ENCODE data around the gene IGSF23.
A peak's percentile ranks its signal among the peaks of the same experiment; 100 is the strongest.

The IGSF23 gene

DNA sequence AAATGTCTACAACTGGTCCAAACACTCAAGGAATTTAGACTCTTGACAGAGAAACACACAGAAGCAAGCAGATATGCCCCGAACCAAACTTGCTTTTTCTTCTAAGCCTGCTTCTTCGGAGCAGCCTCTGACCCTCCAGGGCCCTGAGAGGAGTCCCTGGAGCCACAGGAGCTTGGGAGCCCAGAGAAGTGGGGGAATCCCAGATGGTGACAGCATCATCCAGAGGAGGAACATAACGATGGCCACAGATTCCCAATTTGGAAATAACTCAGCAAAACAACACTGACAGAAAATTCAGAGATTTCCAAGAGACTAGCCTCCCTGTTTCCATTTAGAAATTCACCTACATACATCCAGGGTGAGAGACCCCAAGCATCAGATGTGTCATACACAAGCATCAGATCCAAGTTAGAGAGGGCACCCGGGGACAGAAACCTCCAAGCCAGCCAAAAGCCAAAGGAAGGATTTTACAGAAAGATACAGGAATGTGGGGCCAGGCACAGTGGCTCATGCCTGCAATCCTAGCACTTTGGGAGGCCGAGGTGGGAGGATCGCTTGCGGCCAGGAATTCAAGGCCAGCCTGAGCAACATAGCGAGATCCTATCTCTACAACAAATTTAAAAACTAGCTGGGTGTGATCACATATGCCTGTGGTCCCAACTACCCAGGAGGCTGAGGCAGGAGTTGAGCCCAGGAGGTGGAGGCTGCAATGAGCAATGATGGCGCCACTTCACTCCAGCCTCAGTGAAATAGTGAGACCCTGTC is 28.3 kb downstream of the IGSF23 start:
- no peak for DNase-seq (ENCODE audit: low spot score)

DNA sequence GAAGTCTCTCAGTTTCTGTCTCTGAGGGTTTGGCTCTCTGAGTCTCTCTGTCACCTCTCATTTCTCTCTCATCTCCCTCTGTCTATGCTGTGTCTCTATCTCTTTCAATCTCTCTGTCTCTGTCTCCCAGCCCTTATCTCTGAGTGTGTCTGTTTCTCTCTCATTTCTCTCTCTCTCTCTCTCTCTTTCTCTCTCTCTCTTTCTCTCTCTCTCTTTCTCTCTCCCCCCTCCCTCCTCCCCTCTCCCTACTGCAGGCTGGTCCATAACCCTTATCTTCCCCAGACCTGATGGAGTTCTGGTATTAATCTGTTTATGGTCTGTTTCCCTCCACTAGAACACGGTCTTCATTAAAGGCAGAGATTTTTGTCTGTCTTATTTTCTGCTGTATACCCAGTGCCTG is 29.0 kb downstream of the IGSF23 start:
- no peak for DNase-seq (ENCODE audit: low spot score)

DNA sequence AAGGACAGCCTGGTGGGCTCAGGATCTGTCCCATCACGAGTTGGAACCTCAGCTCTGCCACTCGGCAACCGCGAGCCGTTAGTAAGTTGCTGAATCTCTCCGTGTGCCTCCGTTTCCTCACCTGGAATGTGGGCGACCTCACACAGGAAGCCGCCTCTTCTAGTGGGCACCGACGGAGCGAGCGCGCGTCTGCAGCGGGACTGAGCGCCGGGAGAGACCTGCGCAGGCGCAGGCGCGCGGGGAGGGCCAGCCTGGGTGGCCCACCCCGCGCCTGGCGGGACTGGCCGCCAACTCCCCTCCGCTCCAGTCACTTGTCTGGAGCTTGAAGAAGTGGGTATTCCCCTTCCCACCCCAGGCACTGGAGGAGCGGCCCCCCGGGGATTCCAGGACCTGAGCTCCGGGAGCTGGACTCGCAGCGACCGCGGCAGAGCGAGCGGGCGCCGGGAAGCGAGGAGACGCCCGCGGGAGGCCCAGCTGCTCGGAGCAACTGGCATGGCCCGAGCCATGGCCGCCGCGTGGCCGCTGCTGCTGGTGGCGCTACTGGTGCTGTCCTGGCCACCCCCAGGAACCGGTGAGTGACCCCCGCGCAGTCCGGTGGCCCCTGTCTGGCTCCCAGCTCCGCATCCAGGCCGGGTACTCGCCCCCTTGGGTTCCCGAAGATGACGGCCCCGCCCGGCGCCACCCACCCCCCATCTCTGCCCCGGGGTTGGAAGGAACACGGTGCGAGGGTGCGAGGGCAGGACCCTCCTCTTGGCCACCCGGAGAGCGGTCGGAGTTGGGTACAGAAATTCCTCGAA is 30.4 kb downstream of the IGSF23 start, which contains the start of gene PVR:
Gene PVR, plus strand, starts transcription at position 306 of the 797 bp plus-strand sequence. Its CDS starts 187 bp downstream, at position 493.
- peak; percentile 92 for DNase-seq (ENCODE audit: low spot score)

DNA sequence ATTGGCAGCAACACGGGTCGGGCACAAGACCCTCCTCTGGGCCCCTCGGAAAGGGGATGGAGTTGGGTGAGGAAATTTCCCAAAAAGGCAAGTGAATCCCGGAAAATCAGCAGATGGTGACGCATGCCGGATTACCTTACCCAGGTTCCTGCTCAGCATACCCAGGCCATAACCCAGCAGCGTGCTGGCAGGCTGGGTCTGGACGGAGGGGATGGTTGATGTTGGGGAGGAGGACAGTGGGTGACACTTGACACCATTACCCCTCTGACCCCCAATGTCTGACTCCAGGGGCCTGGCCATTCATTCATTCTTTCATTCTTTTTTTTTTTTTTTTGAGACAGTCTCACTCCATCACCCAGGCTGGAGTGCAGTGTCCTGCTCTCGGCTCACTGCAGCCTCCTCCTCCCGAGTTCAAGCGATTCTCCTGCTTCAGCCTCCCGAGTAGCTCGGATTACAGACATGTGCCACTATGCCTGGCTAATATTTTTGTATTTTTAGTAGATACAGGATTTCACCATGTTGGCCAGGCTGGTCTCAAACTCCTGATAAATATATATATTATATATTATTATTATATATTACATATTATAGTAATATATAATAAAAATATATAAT is 31.1 kb downstream of the IGSF23 start:
- DNase-seq (ENCODE audit: low spot score): peak; percentile 74

DNA sequence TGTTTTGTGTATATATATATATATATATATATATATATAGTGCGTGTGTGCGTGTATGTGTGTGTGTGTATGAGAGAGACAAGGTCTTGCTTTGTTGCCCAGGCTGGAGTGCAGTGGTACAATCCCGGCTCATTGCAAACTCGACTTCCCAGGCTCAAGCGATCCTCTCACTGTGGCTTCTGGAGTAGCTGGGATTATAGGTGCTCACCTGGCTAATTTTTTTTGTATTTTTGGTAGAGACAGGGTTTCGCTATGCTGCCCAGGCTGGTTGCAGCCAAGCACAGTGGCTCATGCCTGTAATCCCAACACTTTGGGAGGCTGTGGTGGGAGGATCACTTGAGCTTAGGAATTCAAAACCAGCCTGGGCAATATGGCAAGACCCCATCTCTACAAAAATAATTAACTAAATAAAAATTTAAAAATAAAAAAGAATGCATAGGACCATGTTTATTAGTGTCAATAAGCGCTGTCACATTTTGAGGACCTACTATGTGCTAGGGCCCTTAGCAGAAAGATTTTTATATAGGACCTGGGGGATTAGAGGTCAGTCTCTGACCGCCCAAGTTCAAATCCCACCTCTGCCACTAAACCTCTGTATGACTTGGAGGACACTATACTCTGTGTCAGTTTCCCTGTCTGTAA is 32.2 kb downstream of the IGSF23 start:
- DNase-seq (ENCODE audit: low spot score): no peak

DNA sequence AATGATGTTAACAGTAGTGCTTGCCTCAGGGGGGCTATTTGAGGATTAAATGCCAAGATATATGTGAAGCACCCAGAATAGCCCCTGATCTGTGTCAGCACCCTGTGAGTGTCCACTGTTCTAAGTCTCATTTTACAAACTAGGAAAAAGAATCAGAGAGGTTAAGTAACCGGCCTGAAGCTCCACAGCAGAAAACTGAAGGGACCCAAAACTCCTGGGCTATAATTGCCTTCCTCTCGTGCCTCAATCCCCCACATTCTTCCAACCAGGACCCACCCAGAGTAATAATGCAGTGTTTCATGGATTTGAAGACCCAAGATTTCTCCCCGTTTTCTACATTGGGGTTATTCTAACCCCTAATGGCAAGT is 32.7 kb downstream of the IGSF23 start:
- DNase-seq (ENCODE audit: low spot score): no peak

DNA sequence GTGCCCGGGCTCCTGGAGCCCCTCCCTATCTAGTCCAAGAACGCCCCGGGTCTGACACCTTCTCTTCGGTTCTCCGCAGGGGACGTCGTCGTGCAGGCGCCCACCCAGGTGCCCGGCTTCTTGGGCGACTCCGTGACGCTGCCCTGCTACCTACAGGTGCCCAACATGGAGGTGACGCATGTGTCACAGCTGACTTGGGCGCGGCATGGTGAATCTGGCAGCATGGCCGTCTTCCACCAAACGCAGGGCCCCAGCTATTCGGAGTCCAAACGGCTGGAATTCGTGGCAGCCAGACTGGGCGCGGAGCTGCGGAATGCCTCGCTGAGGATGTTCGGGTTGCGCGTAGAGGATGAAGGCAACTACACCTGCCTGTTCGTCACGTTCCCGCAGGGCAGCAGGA is 33.8 kb downstream of the IGSF23 start:
- DNase-seq (ENCODE audit: low spot score): no peak

DNA sequence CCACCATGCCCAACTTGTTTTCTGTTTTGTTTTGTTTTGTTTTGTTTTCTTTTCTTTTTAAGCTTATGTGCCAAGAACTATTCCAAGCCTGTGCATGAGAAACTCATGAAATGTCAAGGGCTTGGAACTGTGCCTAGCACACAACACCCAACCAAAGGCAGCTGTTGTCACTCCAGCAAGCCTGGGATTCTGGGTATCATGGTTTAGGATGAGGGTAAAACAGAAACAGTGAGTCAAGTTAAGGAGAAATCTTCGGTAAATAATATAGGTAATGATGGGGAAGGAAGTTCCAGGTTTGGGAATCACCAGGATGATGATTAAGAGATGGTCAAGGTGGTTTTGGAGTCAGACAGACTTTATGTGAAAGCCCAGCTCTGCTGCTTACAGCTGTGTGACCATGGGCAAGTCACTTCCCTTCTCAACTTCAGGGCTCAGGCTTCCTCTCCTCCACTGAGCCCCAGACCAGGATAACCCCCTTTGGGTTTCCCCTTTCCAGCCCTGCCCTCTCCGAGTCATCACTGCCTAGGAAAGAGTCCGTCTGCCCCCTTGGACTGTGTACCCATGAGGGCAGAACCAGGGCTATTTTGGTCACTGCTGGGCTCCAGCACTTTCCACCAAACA is 35.4 kb downstream of the IGSF23 start:
- DNase-seq (ENCODE audit: low spot score): no peak

DNA sequence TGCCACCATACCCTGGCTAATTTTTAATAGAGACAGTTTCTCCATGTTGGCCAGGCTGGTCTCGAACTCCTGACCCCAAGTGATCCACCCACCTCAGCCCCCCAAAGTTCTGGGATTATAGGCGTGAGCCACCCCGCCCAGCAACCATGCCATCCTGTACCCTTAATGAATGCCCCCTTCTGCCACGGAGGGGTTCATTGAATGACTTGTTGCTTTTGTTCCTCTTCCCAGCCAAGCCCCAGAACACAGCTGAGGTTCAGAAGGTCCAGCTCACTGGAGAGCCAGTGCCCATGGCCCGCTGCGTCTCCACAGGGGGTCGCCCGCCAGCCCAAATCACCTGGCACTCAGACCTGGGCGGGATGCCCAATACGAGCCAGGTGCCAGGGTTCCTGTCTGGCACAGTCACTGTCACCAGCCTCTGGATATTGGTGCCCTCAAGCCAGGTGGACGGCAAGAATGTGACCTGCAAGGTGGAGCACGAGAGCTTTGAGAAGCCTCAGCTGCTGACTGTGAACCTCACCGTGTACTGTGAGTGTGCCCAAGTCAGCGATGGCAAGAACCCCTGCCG is 36.3 kb downstream of the IGSF23 start:
- DNase-seq (ENCODE audit: low spot score): no peak

DNA sequence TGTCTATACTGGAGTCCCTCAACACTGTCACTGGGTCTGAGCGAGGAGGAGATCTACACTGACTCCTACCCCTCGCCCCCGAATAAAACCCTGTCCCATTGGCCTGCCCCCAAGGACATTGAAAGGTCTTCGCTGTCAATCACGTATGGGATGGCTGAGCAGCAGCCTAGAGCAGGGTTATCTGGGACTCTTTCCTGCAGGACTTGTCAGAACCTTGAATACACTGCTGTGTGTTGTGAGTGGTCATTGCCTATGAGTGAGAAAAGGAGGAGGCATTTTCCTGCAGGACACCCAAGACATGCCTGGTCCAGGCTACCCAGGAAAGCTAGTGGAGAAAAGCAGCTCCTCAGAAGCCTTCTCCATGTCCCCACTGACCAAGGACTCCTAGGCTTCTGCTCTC is 40.0 kb downstream of the IGSF23 start:
- DNase-seq (ENCODE audit: low spot score): no peak

DNA sequence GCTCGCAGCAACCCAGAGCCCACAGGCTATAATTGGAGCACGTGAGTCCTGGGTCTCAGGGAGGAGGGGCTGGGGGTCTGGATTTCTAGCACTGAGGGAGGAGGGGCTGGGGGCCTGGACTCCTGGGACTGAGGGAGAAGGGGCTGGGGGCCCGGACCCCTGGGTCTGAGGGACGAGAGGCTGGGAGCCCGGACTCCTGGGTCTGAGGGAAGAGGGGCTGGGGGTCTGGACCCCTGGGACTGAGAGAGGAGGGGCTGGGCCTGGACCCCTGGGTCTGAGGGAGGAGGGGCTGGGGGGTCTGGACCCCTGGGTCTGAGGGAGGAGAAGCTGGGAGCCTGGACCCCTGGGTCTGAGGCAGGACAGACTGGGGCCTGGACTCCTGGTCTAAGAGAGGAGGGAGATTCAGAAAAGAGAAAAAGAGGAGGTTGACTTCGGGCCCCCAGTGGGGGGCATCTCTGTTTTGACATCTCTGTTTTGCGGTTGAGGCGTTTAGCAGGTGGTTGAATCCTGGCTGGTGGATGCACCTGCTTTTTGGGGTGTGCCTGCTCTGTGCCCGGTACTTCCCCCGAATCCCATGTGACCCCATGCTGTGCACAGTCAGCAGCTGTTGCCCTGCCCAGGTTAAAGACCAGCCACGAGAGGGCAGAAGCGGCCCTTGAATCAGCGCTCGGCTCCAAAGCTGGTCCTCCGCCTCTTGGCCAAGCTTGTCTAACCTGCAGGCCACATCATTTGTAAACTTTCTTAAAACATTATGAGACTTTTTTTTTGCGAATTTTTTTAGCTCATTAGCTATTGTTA is 40.8 kb downstream of the IGSF23 start:
- DNase-seq (ENCODE audit: low spot score): peak; percentile 70

DNA sequence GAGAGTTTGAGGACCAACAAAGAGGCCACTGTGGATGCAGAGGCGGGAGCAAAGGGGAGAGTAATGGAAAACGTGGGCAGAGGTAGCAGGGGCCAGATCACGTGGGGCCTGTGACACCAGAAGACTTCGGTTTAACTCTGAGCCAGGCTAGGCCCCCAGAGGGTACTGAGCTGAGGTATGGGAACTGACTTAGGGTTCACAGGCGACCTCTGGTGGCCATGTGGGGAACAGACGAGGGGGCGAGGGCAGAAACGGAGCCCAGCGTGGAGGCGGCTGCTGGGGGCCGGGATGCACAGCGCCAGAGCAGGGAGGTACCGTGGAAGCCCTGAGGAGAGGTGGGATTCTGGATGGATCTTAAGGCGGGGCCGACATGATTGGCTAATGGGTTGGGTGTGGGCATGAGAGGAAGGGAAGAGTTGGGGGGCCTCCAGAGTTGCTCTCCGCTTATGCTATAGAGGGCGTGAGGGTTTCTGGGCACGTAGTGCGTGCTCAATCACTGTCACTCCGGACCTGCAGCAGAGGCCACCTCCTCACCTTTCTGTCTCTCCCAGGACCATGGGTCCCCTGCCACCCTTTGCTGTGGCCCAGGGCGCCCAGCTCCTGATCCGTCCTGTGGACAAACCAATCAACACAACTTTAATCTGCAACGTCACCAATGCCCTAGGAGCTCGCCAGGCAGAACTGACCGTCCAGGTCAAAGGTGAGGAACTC is 44.0 kb downstream of the IGSF23 start:
- DNase-seq (ENCODE audit: low spot score): peak; percentile 89

DNA sequence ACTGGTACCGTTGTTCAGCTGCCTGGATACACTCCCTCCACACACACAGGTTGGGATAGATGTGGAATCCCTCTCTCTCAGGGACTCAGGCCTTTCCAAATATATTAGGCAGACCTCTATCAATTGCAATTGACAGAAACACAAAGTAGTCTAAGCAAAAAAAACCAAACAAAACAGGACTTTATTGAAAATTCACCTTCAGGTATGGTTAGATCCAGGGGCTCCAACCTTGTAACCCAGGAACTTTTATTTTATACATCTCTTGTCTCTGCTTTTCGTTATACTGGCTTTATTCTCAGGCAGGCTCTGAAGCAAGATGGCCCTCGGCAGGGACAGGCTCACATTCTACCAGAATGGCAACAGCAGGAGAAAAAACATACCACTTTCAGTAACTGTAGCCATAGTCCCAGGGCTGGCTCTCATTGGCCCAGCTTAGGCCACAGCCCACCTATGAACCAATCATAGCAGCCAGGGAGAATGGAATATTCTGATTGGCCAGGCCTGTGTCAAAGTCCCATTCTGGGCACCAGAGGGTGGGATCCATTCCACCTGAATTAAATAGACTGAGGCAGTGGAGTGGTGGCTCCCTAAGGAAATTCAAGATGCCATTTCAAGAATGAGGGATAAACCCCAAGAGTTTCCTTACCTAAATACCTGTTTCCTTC is 44.8 kb downstream of the IGSF23 start:
- no peak for DNase-seq (ENCODE audit: low spot score)

DNA sequence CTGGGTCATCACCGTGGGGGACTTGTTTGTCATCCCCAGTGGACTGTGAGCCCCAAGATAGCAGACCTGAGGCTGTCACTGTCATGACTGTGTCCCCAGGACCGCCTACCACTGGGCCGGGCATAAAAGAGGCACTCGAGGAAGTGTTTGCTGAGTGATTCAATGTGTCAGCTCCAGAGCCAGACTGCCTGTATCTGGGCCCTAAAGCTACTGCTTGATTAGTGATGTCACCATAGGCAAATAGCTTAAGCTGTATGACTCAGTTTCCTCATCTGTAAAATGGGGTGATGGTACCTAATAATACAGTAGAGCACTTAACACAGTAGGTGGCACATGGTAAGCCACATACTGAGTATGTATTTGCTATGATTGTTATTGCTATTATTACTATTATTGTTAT is 46.7 kb downstream of the IGSF23 start:
- DNase-seq (ENCODE audit: low spot score): no peak

DNA sequence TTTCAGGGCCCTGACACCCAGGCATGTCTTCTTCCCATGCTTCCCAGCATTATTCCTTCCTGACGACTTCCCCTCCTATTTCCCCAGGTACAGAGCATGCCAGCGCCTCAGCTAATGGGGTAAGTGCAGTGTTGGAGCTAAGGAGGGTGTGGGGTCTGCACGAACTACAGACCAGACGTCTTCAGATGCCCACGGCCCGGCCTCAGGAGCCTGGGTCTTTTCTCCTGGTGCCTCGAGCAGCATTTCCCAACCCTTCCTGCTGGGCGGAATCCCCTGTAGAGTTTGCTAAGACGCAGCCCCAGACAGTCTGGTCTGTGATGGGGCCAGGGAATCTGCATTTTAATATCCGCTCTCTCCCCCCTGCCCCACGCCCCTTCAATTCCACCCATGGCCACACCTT is 47.8 kb downstream of the IGSF23 start:
- DNase-seq (ENCODE audit: low spot score): no peak

DNA sequence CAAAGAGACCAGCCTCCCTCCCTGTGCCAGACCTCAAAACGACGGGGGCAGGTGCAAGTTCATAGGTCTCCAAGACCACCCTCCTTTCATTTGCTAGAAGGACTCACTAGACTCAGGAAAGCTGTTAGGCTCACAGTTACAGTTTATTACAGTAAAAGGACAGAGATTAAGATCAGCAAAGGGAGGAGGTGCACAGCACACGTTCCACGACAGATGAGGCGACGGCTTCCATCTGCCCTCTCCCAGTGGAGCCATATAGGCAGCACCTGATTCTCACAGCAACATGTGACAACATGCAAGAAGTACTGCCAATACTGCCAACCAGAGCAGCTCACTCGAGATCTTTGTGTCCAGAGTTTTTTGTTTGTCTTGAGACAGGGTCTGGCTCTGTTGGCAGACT is 48.5 kb downstream of the IGSF23 start:
- no peak for DNase-seq (ENCODE audit: low spot score)

DNA sequence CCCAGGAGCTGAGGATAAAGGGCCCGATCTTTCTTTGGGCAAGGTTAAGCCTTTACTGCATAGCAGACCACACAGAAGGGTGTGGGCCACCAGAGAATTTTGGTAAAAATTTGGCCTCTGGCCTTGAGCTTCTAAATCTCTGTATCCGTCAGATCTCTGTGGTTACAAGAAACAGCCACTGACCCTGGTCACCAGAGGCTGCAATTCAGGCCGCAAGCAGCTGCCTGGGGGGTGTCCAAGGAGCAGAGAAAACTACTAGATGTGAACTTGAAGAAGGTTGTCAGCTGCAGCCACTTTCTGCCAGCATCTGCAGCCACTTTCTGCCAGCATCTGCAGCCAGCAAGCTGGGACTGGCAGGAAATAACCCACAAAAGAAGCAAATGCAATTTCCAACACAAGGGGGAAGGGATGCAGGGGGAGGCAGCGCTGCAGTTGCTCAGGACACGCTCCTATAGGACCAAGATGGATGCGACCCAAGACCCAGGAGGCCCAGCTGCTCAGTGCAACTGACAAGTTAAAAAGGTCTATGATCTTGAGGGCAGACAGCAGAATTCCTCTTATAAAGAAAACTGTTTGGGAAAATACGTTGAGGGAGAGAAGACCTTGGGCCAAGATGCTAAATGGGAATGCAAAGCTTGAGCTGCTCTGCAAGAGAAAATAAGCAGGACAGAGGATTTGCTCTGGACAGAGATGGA is 49.5 kb downstream of the IGSF23 start:
- DNase-seq (ENCODE audit: low spot score): no peak

DNA sequence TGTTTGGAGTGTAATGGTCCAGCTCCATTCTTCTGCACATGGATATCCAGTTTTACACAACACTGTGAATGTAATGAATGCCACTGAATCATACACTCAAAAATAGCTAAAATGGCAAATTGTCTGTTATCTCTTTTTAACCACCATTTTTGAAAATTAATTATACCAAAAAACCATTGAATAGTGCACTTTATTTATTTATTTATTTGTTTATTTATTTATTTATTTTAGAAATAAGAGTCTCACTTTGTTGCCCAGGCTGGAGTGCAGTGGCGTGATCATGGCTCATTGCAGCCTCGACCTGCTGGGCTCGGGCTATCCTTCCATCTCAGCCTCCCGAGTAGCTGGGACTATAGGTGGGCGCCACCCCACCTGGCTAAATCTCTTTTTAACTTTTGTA is 50.6 kb downstream of the IGSF23 start:
- no peak for DNase-seq (ENCODE audit: low spot score)

DNA sequence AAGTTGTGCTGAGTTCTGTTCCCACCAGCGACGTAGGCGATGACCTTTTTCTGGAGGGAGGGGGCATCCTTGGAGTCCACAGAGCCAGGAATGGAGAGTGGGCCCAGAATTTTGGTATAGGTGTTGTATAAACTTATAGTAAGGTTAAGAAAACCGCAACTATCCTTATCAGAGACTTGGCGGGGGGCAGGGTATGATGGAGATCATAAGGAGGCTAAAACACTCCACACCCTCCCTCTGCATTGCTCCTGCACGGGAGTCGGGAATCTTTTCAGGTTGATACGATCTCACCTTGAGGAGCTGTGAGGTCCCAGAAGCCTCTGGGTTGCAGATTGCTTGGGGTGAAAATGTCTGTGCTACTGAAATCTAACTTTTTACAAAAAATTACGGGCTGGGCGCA is 51.6 kb downstream of the IGSF23 start:
- no peak for DNase-seq (ENCODE audit: low spot score)

Measured in iPS-NIHi11 (cell line).